Stimulated activated CD4-positive, alpha-beta T cell treated with anti-CD3 and anti-CD28 coated beads, Interleukin-15, amount 100 ng/mL, for 48 hours (primary cell): Measurements from ENCODE around the gene ABLIM2.

Experiments used
- DNase-seq, 2 donors: peaks; one replicate each; pipeline ENCODE4 v3.0.0-alpha.2; 2020; ENCODE audit warnings: low read depth in 2 of 2

ABLIM2 gene

DNA sequence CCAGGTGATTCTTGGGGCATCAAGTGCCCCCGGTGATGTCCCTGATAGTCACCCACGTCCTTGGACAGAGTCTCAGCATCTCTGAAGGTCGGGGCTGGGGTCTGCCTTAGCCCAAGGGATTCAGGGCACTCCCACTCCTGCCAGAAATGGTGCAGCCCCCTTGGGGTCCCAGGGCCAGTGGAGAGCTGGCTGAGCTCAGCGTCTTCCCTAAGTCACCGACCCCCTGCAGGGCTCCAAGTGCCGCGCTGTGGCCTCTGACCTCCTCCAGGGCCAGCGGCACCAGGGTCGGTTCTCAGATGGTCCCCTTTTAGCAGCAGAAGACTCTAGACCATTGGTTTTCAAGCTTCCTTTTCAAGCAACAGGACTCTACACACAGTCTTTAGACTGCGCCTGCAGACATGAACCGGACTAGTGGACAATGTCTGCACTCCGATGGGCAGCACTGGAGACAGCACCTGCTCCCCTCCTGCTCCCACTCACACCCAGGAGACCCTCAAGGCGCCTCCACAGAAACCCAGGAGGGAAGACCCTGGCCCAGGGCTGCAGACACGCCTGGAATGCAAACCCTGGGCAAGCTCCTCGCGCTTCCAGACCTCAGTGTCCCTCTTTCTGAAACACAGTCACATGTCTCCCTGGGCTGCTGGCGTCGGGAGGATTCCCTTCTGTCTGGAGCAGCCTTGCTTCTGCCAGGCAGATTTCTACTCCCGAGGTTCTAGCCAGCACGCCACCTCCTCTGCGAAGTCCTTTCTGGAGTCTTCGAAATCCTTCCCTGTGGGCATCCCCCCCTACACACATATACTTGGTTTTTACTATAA lies 53.9 kb downstream of the ABLIM2 start:
- no peak for DNase-seq

- no peak for DNase-seq
These were observed 54.9 kb downstream of the ABLIM2 start for GRCh38 chr4:8103421-8104390.

DNA sequence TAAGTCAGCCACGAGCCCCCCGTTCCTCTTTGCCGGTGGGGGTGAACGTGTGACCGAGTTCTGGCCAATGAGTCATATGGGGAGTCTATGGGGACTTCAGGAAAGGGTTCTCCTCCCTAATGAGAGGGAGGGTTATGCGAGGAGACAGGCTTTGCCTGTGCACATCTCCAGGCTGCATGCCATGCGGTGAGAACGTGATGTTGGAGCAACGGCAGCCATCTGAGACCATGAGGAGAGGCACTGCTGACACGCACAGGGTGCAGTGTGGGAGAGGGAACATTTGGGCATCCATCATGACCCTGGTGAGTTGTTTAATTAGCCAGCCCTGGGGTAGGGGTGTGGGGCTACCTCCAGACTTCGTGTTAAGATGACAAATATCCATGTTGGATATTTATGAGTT lies 55.8 kb downstream of the ABLIM2 start:
- no peak for DNase-seq

DNA sequence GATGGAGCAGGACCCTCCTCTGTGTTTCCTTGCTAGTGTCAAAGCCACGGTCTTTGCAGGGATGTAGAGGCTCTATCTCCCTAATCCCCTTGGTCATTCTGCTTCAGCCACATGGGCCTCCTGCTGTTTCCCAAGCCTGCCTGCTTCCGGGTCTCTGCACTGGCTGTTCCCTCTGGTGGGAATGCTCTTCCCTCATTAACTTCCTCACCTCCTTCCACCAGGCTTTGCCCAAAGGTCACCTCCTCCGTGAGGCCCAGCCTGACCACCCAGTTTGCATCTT lies 56.6 kb downstream of the ABLIM2 start:
- no peak for DNase-seq

DNA sequence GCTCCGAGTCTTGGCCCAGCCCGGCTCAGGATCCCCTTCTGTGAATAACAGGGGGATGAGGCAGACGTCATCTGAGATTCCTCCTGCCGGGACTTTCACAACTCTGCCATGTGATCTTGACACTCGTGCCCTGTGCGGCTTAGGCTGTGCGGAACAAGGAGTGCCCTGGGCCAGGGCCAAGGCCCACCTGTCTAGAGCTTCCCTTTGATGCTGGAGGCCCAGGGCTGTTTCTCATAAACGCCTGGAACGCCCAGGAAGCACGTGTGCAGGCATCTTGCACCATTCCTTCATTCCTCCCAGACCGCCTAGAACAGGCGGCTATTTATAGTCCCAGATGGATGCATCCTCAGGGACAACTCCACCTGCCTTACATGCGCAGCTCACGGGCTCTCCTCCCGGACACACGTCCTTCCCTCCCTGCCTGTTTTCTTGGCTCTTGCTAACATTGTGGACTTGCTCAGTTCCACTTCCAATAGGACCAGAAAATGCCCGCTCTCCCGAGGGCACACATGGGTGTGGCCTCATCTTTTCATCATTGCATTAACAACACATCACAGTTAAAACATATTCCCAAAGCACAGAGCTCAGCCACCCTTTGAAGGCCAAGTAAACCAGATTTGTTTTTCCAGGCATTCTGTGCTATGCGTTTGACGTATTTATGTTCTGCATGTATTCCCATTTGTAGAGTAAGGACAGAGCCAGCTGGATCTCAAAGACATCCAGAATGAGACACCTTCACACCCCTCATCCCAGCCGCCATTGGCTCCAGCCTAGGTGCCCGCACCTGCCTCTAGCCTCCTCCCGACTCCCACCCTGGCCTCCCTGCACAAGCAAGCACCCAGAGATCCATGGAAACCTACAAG lies 57.2 kb downstream of the ABLIM2 start:
- DNase-seq = no peak

- DNase-seq = no peak
These were observed 58.6 kb downstream of the ABLIM2 start for GRCh38 chr4:8099981-8100464.

DNA sequence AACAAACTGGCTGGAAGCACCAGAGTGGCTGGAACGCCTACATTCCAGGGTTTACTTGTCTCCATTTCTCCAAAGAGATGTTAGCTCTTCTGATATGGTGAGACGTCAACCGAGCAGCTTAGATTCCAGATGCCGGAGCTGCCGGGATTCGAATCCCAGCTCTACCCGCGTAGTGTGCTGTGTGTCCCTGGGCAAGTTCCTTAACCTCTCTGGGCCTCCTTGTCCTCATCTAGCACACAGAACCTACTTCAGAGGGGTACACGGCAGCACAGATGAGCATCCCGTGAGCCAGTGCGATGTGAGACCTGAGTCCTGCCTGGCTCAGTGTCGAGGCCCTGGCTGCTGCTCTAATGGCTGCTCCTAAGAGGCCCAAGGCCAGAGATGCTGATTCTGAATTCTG lies 60.1 kb downstream of the ABLIM2 start:
- no peak for DNase-seq

GRCh38 chr4:8097721-8098345 lies 60.8 kb downstream of the ABLIM2 start:
- DNase-seq = no peak

DNA sequence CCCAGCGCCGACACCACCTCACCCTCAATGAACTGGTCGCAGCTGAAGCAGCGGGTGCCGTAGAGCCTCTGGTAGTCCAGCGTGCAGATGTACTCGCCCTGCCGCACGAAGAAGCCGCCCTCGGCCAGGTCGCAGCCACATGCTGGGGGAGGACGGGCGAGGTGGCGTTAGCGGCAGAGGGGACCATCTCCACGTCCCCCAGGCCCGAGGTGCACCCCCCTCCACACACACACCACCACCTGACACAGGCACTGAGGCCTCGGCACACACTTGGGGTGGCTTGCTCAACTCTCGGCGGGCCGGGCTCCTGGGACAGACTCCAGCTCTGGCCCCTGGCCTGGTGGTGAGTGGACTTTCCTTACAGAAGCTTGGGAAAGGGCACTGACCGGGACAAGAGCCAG lies 61.5 kb downstream of the ABLIM2 start:
- no peak for DNase-seq

- DNase-seq = no peak
These were observed 61.9 kb downstream of the ABLIM2 start for GRCh38 chr4:8096690-8097061.

GRCh38 chr4:8095956-8096689 lies 62.5 kb downstream of the ABLIM2 start:
- no peak for DNase-seq

DNA sequence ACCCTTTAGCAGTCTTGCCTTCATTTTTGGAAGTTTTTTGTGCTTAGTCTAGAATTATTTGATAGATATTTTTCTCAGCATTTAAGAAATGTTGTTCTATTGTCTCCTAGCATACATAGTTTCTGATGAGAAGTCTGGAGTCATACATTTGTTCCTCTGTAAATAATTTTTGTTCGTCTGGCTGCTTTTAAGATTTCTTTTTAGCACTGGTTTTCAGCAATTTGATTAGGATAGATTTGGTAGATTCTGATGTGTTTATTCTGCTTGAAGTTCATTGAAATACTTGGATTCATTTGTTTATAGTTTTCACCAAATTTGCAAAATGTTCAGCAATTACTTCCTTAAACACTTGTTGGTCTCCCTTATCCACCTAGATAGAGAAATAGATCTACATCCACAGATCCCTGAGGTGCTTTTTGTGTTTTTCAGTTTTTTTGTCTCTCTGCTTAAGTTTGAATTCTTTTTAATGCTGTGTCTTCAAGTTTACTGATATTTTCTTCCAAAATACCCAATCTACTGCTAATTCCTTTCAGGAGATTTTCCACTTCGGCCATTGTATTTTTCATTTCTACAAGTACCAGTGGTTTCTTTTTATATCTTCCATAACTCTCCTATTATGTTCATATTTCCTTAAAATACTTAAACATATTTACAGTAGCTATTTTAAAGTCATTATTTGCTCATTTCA lies 64.9 kb downstream of the ABLIM2 start:
- DNase-seq = no peak

DNA sequence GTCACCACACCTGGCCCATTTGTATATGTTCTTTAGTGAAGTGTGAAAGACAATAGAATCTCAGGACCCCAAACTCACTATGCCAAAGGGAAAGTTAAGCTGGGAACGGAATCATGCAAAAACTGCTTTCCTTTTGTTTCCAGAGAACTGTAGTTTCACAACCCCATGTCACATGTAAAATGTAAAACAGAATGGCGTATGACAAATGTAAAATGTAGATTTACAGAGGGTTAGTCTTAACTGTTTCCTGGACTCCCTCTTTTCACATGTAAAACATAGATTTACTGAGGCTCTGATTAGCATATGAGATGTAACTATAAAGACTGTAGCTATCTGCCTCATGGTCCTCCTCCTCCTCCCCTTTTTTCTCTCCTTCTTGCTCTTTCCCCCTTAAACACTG lies 66.3 kb downstream of the ABLIM2 start:
- DNase-seq = no peak

DNA sequence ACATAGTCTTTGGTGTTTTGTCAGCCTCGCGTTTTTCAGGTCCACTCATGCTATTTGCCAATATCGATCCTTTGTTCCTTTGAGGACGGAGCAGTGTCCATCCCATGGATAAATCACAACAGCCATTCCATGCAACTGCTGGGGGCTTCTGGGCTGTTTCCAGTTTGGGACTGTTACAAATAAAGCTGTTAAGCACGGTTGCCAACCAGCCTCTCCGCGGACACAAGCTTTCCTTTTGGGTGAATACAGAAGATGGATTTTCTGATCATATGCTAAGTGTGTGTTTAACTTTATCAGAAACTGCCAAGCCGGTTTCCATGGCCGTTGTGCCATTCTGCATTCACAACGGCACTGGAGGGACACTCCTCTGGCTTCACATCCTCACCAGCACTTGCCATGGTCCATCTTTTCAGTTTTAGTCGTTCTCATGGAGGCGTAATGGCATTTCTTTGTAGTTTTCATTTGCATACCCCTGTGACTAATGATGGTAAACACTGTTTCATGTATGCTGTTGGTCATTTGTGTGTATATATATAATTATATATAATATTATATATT lies 67.8 kb downstream of the ABLIM2 start:
- DNase-seq = no peak

DNA sequence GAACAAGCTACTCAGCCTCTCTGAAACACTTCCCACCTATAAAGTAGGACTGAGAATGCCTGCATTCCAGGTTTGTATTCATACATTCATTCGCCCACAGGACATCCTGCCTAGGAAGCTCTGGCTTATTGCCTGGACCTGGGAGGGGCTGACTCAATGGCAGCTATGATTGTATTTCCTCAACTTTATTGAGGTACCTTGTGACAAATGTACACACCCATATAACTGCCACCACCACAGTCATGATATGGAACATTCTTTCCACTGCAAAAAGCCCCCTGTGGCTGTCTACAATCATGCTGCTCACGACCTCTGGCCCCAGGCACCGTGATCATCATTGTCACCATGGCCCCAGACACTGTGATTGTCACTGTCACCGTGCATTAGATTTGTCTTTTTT lies 68.3 kb downstream of the ABLIM2 start:
- DNase-seq = no peak

- no peak for DNase-seq
These were observed 68.8 kb downstream of the ABLIM2 start for GRCh38 chr4:8089862-8090261.

- DNase-seq = no peak
These were observed 69.6 kb downstream of the ABLIM2 start for GRCh38 chr4:8088966-8089491.

DNA sequence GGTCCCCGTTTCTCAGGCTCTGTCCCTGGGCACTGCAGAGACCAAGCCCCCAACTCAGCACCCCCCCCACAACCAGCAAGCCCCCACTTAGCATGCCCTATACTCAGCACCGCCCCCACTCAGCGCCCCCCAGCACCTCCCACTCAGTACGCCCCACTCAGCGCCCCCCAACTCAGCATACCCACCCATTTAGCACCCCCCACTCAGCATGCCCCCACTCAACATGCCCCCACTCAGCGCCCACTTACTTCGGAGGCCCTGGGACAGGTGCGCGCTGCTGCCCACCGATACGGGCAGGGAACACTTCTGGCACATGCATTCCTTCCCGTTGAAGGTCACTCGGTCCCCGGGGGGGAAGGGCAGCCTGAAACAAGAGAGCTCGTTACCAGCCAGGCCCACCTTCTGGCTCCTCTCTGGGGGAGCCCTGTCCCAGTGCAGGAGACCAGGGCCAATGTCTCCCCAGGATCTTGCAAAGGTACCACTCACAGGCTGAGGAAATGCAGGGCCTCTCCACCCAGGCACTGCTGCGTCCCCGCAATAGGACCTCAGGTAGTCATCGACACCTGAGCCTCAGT lies 70.6 kb downstream of the ABLIM2 start:
- DNase-seq = no peak

DNA sequence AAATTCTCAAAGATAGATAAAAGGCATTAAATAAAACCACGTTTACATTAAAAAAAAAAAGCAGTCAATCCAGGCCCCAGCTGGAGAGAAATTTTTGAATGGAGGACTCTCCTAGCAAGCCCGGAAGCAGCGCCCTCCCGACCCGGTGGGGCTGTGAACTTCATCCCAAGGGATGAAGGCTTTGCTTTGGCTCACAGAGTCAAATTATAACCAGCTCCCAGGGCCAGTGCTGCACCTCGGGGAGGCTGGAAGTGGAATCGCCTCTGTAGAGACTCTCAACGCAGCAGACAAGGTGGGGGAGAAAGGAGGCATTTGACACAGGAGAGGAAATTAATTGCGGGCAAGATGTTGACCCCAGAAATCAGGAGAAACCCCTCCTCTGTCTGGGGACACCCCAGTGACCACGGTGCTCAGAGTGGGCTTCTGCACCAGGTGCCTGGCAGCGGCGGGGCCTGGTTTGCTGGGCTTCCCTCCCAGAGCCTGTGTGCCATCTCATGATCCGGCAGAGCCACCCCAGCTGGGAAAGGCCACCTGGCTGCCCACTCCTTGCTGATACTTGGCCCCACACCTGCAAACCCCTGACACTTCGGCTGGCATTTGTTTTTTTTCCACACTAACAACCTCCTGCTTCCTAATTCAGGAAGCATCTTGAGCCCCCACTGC lies 71.7 kb downstream of the ABLIM2 start:
- no peak for DNase-seq
